Measurements from ENCODE around the gene PPP1R15B. TPM values are rescaled to one million over a fixed set of nuclear protein-coding genes. Genes with fewer than 3 reads are reported as not detected.

Gene PPP1R15B
- total RNA-seq, 2 donors from 2014 or later: 44.8 to 79.2 TPM

DNA sequence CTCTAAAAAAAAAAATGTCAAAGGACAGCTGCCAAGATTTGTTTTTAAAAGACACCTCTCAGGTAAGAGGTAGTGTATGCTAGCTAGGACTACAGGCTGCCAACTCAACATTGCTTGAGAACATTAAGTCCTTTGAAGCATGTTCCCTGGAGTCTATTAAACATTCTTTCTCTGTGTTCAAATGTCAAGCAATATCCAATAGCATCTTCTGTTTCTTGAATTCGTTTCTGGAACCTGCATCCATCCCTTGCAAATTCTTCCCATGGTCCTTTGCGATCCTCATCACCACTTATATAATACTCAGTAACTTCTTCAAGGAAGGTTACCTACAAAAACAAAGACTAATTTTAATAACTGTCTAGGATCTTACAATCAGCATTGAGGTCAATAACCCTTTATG is 5.6 kb downstream of the PPP1R15B start:
- H3K27me3 ChIP-seq (ENCODE audit: control insufficient read depth, insufficient read depth, low read length, poor library complexity, severe bottlenecking): no peaks in the 10 kb centered on the region
- DNase-seq: no peak
- no peak overlapping the region for H3K9ac ChIP-seq (ENCODE audit: extremely low read depth, low read length, poor library complexity, severe bottlenecking)
- peak overlapping the region; percentile 96 for H3K4me3 ChIP-seq (ENCODE audit: low read length)
- 82 to 92% methylated on average over 2 of the region's 2 CpGs for WGBS, 2 experiments (ENCODE audit: insufficient coverage in 1 of 2, insufficient read length in 1 of 2)
- peaks cover 75% of the 10 kb centered on the region for H3K36me3 ChIP-seq (ENCODE audit: control insufficient read depth, insufficient read depth, low read length)
- H3K27me3 Mint-ChIP-seq (ENCODE audit: insufficient read depth): no peaks in the 10 kb centered on the region
- H3K9me3 ChIP-seq (ENCODE audit: control insufficient read depth, low read length): no peaks in the 10 kb centered on the region
- H3K4me1 Mint-ChIP-seq: peaks cover 6% of the 10 kb centered on the region
- H3K4me1 ChIP-seq (ENCODE audit: control insufficient read depth, insufficient read depth, low read length): no peaks in the 10 kb centered on the region
- TF ChIP-seq, protein P1, sequence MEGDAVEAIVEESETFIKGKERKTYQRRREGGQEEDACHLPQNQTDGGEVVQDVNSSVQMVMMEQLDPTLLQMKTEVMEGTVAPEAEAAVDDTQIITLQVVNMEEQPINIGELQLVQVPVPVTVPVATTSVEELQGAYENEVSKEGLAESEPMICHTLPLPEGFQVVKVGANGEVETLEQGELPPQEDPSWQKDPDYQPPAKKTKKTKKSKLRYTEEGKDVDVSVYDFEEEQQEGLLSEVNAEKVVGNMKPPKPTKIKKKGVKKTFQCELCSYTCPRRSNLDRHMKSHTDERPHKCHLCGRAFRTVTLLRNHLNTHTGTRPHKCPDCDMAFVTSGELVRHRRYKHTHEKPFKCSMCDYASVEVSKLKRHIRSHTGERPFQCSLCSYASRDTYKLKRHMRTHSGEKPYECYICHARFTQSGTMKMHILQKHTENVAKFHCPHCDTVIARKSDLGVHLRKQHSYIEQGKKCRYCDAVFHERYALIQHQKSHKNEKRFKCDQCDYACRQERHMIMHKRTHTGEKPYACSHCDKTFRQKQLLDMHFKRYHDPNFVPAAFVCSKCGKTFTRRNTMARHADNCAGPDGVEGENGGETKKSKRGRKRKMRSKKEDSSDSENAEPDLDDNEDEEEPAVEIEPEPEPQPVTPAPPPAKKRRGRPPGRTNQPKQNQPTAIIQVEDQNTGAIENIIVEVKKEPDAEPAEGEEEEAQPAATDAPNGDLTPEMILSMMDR (conservative IDR thresholded peaks at IDR 0.05): no peak
- H3K36me3 Mint-ChIP-seq (ENCODE audit: low read depth): peaks cover 42% of the 10 kb centered on the region
- H3K4me3 Mint-ChIP-seq: peak overlapping the region; percentile 96
- no peak overlapping the region for H3K27ac ChIP-seq (ENCODE audit: low read depth, low read length)
- H3K27ac Mint-ChIP-seq: no peak overlapping the region
- no peaks in the 10 kb centered on the region for H3K9me3 Mint-ChIP-seq

DNA sequence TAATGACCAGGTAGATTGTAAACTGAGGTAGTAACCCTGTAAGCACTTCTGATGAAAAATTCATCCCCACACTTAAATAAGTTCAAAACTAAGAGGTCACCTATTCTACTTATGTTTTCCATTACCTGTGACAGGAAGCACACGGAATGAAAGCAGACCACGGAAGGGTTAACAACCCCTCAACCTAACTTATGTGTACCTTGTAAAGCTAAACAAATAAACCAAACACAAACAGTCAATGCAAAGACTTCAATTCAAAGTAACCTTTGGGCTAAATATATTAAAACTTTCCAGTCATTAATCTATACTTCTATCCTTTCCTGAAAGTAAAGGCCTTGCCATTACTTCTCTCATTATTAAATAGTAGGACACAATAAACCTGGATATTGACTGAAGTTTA is 7.0 kb downstream of the PPP1R15B start:
- no peak overlapping the region for H3K27ac Mint-ChIP-seq
- TF ChIP-seq, protein P1 (conservative IDR thresholded peaks at IDR 0.05): no peak
- H3K27ac ChIP-seq (ENCODE audit: low read depth, low read length): no peak overlapping the region
- H3K9me3 Mint-ChIP-seq: no peaks in the 10 kb centered on the region
- no peaks in the 10 kb centered on the region for H3K9me3 ChIP-seq (ENCODE audit: control insufficient read depth, low read length)
- 98 to 100% methylated on average over 2 of the region's 2 CpGs for WGBS, 2 experiments (ENCODE audit: insufficient coverage in 1 of 2, insufficient read length in 1 of 2)
- peaks cover 4% of the 10 kb centered on the region for H3K4me1 Mint-ChIP-seq
- no peaks in the 10 kb centered on the region for H3K27me3 ChIP-seq (ENCODE audit: control insufficient read depth, insufficient read depth, low read length, poor library complexity, severe bottlenecking)
- H3K9ac ChIP-seq (ENCODE audit: extremely low read depth, low read length, poor library complexity, severe bottlenecking): no peak overlapping the region
- no peaks in the 10 kb centered on the region for H3K4me1 ChIP-seq (ENCODE audit: control insufficient read depth, insufficient read depth, low read length)
- H3K4me3 ChIP-seq (ENCODE audit: low read length): peak overlapping the region; percentile 96
- no peak for DNase-seq
- H3K36me3 ChIP-seq (ENCODE audit: control insufficient read depth, insufficient read depth, low read length): peaks cover 88% of the 10 kb centered on the region
- no peaks in the 10 kb centered on the region for H3K27me3 Mint-ChIP-seq (ENCODE audit: insufficient read depth)
- H3K36me3 Mint-ChIP-seq (ENCODE audit: low read depth): peaks cover 43% of the 10 kb centered on the region
- H3K4me3 Mint-ChIP-seq: no peak overlapping the region

DNA sequence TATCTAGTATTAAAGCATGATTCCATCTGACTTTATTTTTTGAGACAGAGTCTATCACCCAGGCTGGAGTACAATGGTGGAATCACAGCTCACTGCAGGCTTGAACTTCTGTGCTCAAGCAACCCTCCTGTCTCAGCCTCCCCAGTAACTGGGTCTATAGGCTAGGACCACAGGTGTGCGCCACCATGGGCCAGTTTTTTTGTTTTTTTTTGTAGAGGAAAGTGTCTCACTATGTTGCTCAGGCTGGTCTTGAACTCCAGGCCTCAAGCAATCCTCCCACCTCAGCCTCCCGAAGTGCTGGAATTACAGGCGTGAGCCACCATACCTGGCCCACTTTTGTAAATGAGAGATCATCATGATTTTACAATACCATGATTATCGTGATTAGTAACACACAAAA is 9.2 kb downstream of the PPP1R15B start:
- Mint-ChIP-seq H3K4me3 (no peak overlapping the region), H3K36me3 (ENCODE audit: low read depth) (peaks cover 42% of the 10 kb centered on the region), H3K27me3 (ENCODE audit: insufficient read depth) (no peaks in the 10 kb centered on the region), H3K9me3 (no peaks in the 10 kb centered on the region), H3K27ac (no peak overlapping the region), H3K4me1 (peaks cover 4% of the 10 kb centered on the region)
- Histone ChIP-seq H3K36me3 (ENCODE audit: control insufficient read depth, insufficient read depth, low read length) (peaks cover 81% of the 10 kb centered on the region), H3K4me1 (ENCODE audit: control insufficient read depth, insufficient read depth, low read length) (no peaks in the 10 kb centered on the region), H3K4me3 (ENCODE audit: low read length) (no peak overlapping the region), H3K27ac (ENCODE audit: low read depth, low read length) (no peak overlapping the region), H3K27me3 (ENCODE audit: control insufficient read depth, insufficient read depth, low read length, poor library complexity, severe bottlenecking) (no peaks in the 10 kb centered on the region), H3K9me3 (ENCODE audit: control insufficient read depth, low read length) (no peaks in the 10 kb centered on the region), H3K9ac (ENCODE audit: extremely low read depth, low read length, poor library complexity, severe bottlenecking) (no peak overlapping the region)
- TF ChIP-seq, protein P1 (conservative IDR thresholded peaks at IDR 0.05): no peak
- no peak for DNase-seq
- 99 to 100% methylated on average over 3 to 4 of the region's 4 CpGs for WGBS, 2 experiments (ENCODE audit: insufficient coverage in 1 of 2, insufficient read length in 1 of 2)
